Tibial nerve (tissue), 4 donors: ENCODE measurements around the gene ATP9B. TPM values are rescaled to one million over a fixed set of nuclear protein-coding genes. Genes with fewer than 3 reads are reported as not detected.
A peak's percentile ranks its signal among the peaks of the same experiment; 100 is the strongest.

Source experiments
- DNase-seq, 2 donors: peaks; one replicate each; pipeline ENCODE4 v3.0.0-alpha.2; 2019; ENCODE audit warnings: low spot score in 2 of 2
- H3K27ac ChIP-seq, 4 donors: fragments of 200-600 bp; sonication (generic) in 3 of 4; one replicate each; pipeline ENCODE4 v1.5.1; 2017 to 2019; ENCODE audit warnings: mild to moderate bottlenecking in 1 of 4
- H3K27me3 ChIP-seq, 2 donors: fragments of 200-600 bp; sonication (generic) in 1 of 2; one replicate each; pipeline versions ENCODE4 v1.5.1 to v1.6.0; 2017 to 2019
- H3K36me3 ChIP-seq, 3 donors: fragments of 200-600 bp; sonication (generic); one replicate each; pipeline ENCODE4 v1.5.1; 2018 to 2019
- H3K4me1 ChIP-seq, 4 donors: fragments of 200-600 bp; sonication (generic) in 3 of 4; one replicate each; pipeline ENCODE4 v1.5.1; 2017 to 2019
- H3K4me3 ChIP-seq, 4 donors: fragments of 200-600 bp; sonication (generic) in 3 of 4; one replicate each; pipeline ENCODE4 v1.5.1; 2017 to 2019; ENCODE audit warnings: mild to moderate bottlenecking in 1 of 4, moderate library complexity in 1 of 4
- H3K9me3 ChIP-seq, 4 donors: fragments of 200-600 bp; sonication (generic) in 3 of 4; one replicate each; pipeline ENCODE4 v1.5.1; 2017 to 2019
- EP300 ChIP-seq, 2 donors: sonication (generic); formaldehyde crosslinking; IDR thresholded peaks; one replicate each; pipeline ENCODE4 v1.6.1; 2017; ENCODE audit warnings: antibody characterized with exemption in 2 of 2, mild to moderate bottlenecking in 1 of 2
- POLR2A ChIP-seq, 2 donors: fragments of 450-650 bp; IDR thresholded peaks; one replicate each; pipeline ENCODE4 v1.6.1; 2017; ENCODE audit warnings: antibody characterized with exemption in 2 of 2, mild to moderate bottlenecking in 2 of 2, moderate library complexity in 2 of 2
- WGBS, 2 donors: methylation state at CpG; one replicate each; pipeline ENCODE4 v1.1.5; 2018; 5-methylcytosine and 5-hydroxymethylcytosine counted together
- total RNA-seq, 4 donors: library from RNA; depleted of rRNA; stranded (reverse); fragments of >200 nt; gene quantifications; one replicate each; pipeline ENCODE4 v1.1.0, GENCODE V29; 2016
- TF ChIP-seq, protein P1 (sequence below), 5 experiments: fragments of 200-600 bp in 3 of 5; fragments of 450-650 bp in 2 of 5; sonication (generic) in 3 of 5; IDR thresholded peaks; one replicate each; pipeline ENCODE4 v1.5.1; 2016 to 2019; ENCODE audit warnings: antibody characterized with exemption in 5 of 5, mild to moderate bottlenecking in 3 of 5, moderate library complexity in 2 of 5

Gene ATP9B
- total RNA-seq, 4 donors from 2014 or later: 56.9 to 68.7 (median 59.8) TPM

DNA sequence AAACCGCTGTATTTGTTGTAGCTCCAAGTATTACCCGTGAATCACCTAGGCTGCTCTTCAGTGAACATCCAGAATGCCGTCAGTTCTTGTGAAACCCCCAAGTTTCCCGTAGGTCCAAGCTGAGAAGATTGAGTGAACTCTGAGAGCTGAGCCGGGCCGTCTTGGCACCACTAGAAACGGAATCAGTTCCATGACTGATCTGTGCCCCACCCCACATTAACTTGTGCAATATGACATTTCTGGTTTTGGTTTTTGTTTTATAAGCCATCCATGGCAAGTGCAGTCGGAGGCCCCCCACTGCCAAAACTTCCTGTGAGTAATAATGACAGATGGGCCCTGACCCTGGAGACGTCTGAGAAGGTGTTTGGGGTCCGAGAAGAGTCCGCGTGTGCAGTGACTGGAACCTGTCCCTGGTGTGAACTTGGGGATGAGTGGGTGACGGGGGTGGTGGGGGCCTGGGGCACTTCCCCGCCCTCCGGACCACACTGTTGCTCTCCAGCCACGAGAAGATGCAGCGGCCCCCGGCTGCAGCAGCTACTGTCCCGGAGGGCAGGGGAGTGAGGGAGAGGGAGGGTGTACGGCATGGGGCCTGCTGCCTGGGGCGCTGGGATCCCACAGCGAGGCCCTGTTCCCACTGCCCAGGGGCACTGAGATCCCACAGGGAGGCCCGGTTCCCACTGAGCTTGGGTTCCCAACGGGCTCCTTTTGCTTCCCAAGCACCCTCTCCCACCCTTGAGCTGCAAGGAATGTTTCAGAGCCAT is 353.0 kb downstream of the ATP9B start:
- no peaks in the 10 kb centered on the region for H3K9me3 ChIP-seq
- peak; percentile 54 to 66 for DNase-seq
- peaks cover 4 to 79% (median 27%) of the 10 kb centered on the region in 4 donors for H3K4me1 ChIP-seq
- no peaks in the 10 kb centered on the region for H3K27me3 ChIP-seq
- WGBS, 2 donors: 58 to 75% methylated on average over 17 to 24 of the region's 24 CpGs
- H3K27ac ChIP-seq: peak overlapping the region in 2 of 4 donors; percentile 79 to 83
- peaks cover 0 to 18% (median 0%) of the 10 kb centered on the region in 3 donors for H3K36me3 ChIP-seq
- peak in 1 of 2 donors; percentile 70 for TF ChIP-seq EP300 (IDR thresholded peaks at IDR 0.05)
- TF ChIP-seq, protein P1, sequence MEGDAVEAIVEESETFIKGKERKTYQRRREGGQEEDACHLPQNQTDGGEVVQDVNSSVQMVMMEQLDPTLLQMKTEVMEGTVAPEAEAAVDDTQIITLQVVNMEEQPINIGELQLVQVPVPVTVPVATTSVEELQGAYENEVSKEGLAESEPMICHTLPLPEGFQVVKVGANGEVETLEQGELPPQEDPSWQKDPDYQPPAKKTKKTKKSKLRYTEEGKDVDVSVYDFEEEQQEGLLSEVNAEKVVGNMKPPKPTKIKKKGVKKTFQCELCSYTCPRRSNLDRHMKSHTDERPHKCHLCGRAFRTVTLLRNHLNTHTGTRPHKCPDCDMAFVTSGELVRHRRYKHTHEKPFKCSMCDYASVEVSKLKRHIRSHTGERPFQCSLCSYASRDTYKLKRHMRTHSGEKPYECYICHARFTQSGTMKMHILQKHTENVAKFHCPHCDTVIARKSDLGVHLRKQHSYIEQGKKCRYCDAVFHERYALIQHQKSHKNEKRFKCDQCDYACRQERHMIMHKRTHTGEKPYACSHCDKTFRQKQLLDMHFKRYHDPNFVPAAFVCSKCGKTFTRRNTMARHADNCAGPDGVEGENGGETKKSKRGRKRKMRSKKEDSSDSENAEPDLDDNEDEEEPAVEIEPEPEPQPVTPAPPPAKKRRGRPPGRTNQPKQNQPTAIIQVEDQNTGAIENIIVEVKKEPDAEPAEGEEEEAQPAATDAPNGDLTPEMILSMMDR (IDR thresholded peaks at IDR 0.05): no peak
- H3K4me3 ChIP-seq: no peak overlapping the region

DNA sequence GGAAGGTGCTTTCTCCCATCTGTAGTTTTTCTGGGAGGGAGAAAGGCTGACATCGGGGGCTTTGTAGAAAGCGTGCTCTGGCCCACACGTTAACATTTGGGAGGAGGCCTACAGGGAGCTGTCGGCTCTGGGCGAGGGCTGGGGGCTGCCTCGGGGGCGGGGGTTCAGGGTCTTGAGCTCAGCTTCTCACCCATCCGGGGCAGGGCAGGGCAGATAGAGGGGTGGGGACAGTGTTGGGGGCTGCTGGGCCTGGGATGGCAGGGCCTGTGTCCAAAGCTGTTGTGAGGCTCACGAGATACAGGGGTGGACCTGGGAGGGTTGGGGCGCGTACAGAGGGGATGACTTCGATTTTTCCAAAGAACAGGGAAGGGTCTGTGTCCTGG is 353.6 kb downstream of the ATP9B start:
- Histone ChIP-seq H3K4me1 (peaks cover 4 to 81% (median 27%) of the 10 kb centered on the region in 4 donors), H3K27ac (peak overlapping the region in 2 of 4 donors; percentile 79 to 83)

DNA sequence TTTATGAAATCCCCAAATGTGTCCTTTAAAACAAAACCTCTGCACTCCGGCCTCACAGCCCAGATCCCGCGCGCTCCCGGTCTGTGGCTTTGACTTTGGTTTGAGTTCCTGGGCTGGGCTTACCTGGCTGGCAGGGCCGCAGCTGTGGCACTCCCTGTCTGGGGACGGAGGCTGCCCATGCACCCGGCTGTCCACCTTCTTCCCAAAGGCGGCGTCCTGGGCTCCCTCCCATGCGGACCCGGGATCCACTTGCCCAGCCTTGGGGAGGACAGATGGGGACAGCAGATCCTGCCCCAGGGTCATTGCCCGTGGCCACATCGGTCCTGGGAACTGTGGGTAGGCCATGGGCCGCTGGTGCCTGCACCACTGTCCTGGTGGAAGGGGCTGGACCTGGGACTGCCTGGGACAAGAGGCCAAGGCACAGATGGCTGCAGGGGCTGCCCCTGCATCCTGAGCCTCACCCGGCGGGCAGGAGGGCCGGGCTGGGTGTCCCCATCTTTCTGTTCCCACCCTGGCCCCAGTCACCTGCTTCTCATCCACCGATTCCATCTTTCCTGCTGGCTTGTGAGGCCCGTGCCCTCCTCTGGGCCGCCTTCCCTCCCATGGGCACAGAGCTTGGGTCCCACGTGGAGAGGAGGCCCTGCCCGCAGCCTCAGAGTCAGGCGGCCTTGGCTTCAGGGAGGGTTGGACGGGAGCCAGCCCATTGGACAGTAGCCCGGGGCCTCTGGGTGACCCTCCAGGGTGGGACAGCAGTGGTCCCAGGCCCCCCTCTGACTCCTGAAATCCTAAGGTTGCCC is 354.2 kb downstream of the ATP9B start:
- no peaks in the 10 kb centered on the region for H3K27me3 ChIP-seq
- no peaks in the 10 kb centered on the region for H3K9me3 ChIP-seq
- no peak for DNase-seq
- H3K36me3 ChIP-seq: peaks cover 0 to 15% (median 0%) of the 10 kb centered on the region in 3 donors
- 61 to 64% methylated on average over 25 of the region's 26 CpGs for WGBS, 2 donors
- TF ChIP-seq EP300 (IDR thresholded peaks at IDR 0.05) (no peak), POLR2A (IDR thresholded peaks at IDR 0.05) (peak in 1 of 2 donors; percentile 7)
- peaks cover 4 to 78% (median 29%) of the 10 kb centered on the region in 4 donors for H3K4me1 ChIP-seq
- peak overlapping the region in 1 of 4 donors; percentile 7 for H3K4me3 ChIP-seq
- H3K27ac ChIP-seq: peak overlapping the region in 3 of 4 donors; percentile 29 to 83 (median 79)

More for the DNA sequence above, 353.6 kb downstream of the ATP9B start:
- H3K27me3 ChIP-seq: no peaks in the 10 kb centered on the region
- H3K9me3 ChIP-seq: no peaks in the 10 kb centered on the region
- peaks cover 0 to 18% (median 0%) of the 10 kb centered on the region in 3 donors for H3K36me3 ChIP-seq
- TF ChIP-seq, protein P1 (IDR thresholded peaks at IDR 0.05): no peak
- no peak for TF ChIP-seq EP300 (IDR thresholded peaks at IDR 0.05)
- TF ChIP-seq POLR2A (IDR thresholded peaks at IDR 0.05): no peak
- no peak for DNase-seq
- WGBS, 2 donors: 55 to 77% methylated on average over 9 to 12 of the region's 12 CpGs
- H3K4me3 ChIP-seq: no peak overlapping the region

DNA sequence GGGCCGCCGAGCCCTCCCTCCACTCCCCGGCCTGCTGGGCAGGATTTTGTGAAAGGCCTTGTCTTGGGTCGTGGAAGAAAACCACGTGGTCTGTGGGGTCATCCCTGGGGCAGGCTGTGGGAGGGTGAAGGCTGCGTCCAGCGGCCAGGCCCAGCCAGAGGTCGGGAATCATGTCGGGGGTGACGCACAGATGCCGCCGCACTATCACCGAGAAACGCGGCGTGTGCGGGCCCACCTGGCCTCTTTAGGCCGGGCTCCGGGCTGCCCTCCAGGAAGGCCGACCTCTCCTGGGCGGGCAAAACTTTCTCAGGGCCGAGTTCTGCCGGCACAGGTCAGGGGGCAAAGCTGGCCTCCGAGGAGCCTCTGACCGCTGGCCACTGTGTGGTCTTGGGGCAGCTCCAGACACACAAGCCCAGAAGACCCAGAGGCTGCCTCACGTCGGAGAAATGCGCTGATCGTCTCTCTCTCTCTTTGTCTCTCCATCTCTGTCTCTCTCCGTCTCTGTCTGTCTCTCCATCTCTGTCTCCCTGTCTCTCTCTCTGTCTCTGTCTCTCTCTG is 354.9 kb downstream of the ATP9B start:
- H3K4me1 ChIP-seq: peaks cover 4 to 72% (median 29%) of the 10 kb centered on the region in 4 donors
- peaks cover 0 to 15% (median 0%) of the 10 kb centered on the region in 3 donors for H3K36me3 ChIP-seq
- H3K27ac ChIP-seq: peak overlapping the region in 3 of 4 donors; percentile 53 to 83 (median 79)
- TF ChIP-seq EP300 (IDR thresholded peaks at IDR 0.05): peak in 1 of 2 donors; percentile 89
- TF ChIP-seq, protein P1 (IDR thresholded peaks at IDR 0.05): no peak
- no peak for TF ChIP-seq POLR2A (IDR thresholded peaks at IDR 0.05)
- H3K4me3 ChIP-seq: peak overlapping the region in 1 of 4 donors; percentile 7
- DNase-seq: peak; percentile 77 to 82
- WGBS, 2 donors: 33 to 51% methylated on average over 30 of the region's 30 CpGs
- H3K27me3 ChIP-seq: no peaks in the 10 kb centered on the region
- H3K9me3 ChIP-seq: no peaks in the 10 kb centered on the region

DNA sequence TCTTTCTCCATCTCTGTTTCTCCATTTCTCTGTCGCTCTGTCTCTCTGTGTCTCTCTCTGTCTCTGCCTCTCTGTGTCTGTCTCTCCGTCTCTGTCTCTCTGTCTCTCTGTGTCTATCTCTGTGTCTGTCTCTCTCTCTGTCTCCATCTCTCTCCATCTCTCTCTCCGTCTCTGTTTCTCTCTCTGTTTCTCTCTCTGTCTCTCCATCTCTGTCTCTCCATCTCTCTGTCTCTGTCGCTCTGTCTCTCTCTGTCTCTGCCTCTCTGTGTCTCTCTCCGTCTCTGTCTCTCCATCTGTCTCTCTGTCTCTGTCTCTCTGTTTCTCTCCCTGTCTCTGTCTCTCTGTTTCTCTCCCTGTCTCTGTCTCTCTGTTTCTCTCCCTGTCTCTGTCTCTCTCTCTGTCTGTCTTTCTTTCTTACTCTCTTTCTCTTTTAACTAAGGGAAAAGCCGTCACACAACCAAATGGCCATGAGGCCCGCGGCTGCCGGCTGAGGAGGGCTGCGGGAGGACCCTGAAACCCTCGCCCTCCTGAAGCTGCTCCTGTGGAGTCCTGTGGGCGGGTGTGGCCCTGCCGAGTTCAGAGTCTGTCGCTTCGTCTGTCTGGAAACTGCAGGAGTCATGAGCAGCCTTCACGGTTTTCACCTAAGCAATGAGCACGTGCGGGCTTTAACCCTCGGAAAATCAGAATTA is 355.8 kb downstream of the ATP9B start:
- DNase-seq: no peak

More for the DNA sequence above, 355.8 kb downstream of the ATP9B start:
- peak overlapping the region in 3 of 4 donors; percentile 53 to 83 (median 79) for H3K27ac ChIP-seq
- no peaks in the 10 kb centered on the region for H3K27me3 ChIP-seq
- H3K36me3 ChIP-seq: peaks cover 0 to 13% (median 0%) of the 10 kb centered on the region in 3 donors
- WGBS, 2 donors: 78 to 80% methylated on average over 19 of the region's 19 CpGs
- TF ChIP-seq POLR2A (IDR thresholded peaks at IDR 0.05) (no peak), EP300 (IDR thresholded peaks at IDR 0.05) (no peak)
- TF ChIP-seq, protein P1 (IDR thresholded peaks at IDR 0.05): no peak
- peaks cover 4 to 66% (median 29%) of the 10 kb centered on the region in 4 donors for H3K4me1 ChIP-seq
- H3K4me3 ChIP-seq: no peak overlapping the region
- H3K9me3 ChIP-seq: no peaks in the 10 kb centered on the region
